HG03571 (cell line): ENCODE results near the gene PDE4D.

Experiments used
- ATAC-seq: cut with Tn5 transposase; IDR thresholded peaks from one replicate; pipeline ENCODE4 v1.9.1; 2021; ENCODE audit not compliant: unreplicated experiment

Gene PDE4D

GRCh38 chr5:59346982-59347381 lies 546.5 kb downstream of the PDE4D start:
- no peak for ATAC-seq

GRCh38 chr5:59346514-59346913 lies 547.0 kb downstream of the PDE4D start:
- ATAC-seq, result no peak

GRCh38 chr5:59342181-59342580 lies 551.3 kb downstream of the PDE4D start:
- ATAC-seq, result no peak

GRCh38 chr5:59341760-59342159 lies 551.8 kb downstream of the PDE4D start:
- ATAC-seq, result no peak

- no peak for ATAC-seq
Observed at GRCh38 chr5:59341155-59341554, 552.4 kb downstream of the PDE4D start.

GRCh38 chr5:59340637-59341036 lies 552.9 kb downstream of the PDE4D start:
- no peak for ATAC-seq

GRCh38 chr5:59337240-59337639 lies 556.3 kb downstream of the PDE4D start:
- no peak for ATAC-seq

- ATAC-seq, result no peak
Observed at GRCh38 chr5:59335544-59335943, 558.0 kb downstream of the PDE4D start.

- no peak for ATAC-seq
Observed at GRCh38 chr5:59333416-59333815, 560.1 kb downstream of the PDE4D start.

GRCh38 chr5:59332236-59332973 lies 561.1 kb downstream of the PDE4D start:
- no peak for ATAC-seq

GRCh38 chr5:59330680-59331079 lies 562.8 kb downstream of the PDE4D start:
- no peak for ATAC-seq

GRCh38 chr5:59328709-59329296 lies 564.7 kb downstream of the PDE4D start:
- ATAC-seq, result no peak

- no peak for ATAC-seq
Observed at GRCh38 chr5:59327191-59327980, 566.1 kb downstream of the PDE4D start.

GRCh38 chr5:59326596-59326995 lies 566.9 kb downstream of the PDE4D start:
- ATAC-seq, result no peak

GRCh38 chr5:59325070-59325469 lies 568.5 kb downstream of the PDE4D start:
- no peak for ATAC-seq

GRCh38 chr5:59322894-59323293 lies 570.6 kb downstream of the PDE4D start:
- no peak for ATAC-seq

- ATAC-seq, result no peak
Observed at GRCh38 chr5:59322058-59322457, 571.5 kb downstream of the PDE4D start.

- ATAC-seq, result no peak
Observed at GRCh38 chr5:59321642-59322041, 571.9 kb downstream of the PDE4D start.

- no peak for ATAC-seq
Observed at GRCh38 chr5:59320420-59320819, 573.1 kb downstream of the PDE4D start.

GRCh38 chr5:59319250-59319649 lies 574.3 kb downstream of the PDE4D start:
- ATAC-seq, result no peak

- ATAC-seq, result no peak
Observed at GRCh38 chr5:59317774-59318205, 575.7 kb downstream of the PDE4D start.
